ENCODE results near the gene INAFM2.

INAFM2 gene

DNA sequence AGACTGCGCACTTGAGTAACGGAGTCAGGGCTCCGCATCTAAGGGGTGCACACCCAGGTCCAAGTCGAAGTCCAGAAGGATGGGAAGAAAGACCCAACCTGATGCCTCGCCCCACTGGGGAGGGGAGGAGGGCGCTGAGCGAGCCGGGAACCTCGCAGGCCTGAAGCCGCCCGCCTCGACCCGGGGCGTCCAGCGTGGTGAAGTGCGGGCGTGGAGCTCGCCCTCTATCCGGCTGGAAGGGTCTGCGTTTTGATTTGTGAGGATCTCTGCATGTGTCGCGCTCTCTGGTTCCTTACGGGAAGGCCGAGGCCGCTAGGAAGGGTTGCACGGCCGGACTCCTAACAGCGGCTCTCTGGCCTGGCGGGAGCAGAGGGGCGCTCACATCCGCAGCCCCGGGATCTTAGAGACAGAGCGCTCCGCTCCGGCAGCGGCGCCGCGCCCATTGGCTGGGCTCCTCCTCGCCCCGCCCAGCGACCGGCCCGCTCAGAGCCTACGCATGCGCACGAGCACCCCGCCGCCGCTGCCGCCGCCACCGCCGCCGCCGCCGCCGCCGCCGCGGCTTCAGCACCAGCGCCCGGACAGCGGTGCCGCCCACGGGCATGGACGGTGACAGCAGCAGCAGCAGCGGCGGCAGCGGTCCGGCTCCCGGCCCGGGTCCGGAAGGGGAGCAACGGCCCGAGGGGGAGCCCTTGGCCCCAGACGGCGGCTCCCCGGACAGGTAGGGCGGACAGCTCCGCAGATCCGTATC, 34.4 kb downstream of the INAFM2 start, which contains the start of gene DISP2:
TSS of gene DISP2 (plus strand) at position 497 of the 748 bp plus-strand sequence. CDS start at position 600, 103 bp downstream.
- in situ Hi-C loops (cut with MboI; ENCODE audit: low sequenced_read_pairs), result no loop called here

DNA sequence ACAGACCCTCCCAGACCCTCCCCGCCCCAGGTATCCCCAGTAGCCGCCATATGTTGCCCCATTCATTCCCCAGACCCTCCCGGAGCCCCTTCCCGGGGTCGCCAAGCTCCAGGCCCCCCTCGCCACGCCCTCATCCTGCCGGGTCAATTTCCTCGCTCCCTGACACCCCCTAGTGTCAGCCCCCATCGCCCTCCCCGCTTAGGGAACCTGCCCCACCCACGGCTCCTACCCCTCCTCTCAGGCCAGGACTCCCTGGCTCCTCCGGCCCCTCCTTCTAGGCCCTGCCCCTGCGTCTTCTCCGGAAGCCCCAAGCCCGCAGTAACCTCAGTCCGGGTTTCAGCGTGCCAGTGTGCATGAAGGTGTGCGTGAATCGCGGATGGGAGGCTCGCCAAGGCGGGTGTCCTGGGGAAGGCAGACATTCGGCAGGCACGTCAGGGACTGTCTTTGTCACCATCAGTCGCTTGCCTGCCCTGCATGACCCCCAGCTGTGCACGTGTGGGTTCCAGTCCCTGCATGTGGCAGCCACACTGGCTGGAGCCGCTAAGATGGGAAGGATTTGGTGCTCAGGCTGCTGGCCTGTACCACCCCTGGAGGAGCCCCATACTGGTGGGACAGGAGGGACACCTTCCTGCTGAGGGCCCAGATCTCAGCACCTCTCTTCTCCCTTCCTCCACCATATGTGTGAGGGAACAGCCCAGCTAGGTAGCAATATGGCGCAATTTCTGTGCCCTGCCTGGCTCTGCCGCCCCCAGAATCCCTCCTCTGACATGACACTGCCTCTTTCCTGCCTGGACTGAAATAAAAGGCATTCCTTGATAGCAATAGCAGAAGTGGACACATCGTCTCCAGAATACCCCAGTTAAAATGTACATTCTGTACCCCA, 35.2 kb downstream of the INAFM2 start:
- in situ Hi-C loops (cut with MboI; ENCODE audit: low sequenced_read_pairs), result no loop called here

DNA sequence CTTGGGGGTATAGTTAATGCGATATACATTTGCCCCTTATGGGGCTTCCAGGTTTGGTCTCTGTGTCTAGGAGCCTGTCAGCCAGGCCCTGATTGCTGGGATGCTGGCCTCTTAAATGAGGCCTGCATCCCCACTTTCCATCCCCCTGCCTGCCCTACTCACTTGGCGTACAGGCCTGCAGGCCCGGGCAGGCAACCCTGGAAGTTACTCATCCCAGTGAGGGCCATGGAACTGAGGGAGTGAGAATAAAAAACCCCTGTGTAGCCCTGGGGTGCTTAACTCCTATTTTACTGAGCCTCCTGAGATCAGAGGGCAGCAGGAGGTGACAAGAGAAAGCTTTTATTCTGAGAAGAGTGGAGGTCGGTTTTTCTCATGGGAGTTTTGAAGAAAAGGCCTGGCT, 36.5 kb downstream of the INAFM2 start:
- in situ Hi-C loops (cut with MboI; ENCODE audit: low sequenced_read_pairs), result no loop called here

DNA sequence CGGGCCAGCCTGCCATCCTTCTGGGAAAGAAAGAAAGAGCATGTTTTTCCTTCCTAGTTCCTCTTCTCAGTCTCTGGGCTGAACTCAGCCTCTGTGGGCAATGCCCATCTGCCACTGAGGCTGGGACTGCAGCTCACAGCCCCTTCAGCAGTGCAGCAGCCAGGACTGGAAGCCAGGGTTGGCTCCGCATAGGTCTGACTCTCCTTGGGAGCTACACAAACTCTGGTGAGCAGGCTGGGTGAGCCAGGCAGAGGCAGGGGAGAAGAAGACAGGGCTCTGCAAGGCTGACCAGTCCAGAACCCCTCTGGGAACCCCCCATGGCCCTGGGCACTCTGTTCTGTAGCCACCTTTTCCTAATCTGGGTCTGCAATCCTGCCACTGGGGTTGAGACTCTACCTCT, 38.1 kb downstream of the INAFM2 start:
- in situ Hi-C loops (cut with MboI; ENCODE audit: low sequenced_read_pairs), result no loop called here

DNA sequence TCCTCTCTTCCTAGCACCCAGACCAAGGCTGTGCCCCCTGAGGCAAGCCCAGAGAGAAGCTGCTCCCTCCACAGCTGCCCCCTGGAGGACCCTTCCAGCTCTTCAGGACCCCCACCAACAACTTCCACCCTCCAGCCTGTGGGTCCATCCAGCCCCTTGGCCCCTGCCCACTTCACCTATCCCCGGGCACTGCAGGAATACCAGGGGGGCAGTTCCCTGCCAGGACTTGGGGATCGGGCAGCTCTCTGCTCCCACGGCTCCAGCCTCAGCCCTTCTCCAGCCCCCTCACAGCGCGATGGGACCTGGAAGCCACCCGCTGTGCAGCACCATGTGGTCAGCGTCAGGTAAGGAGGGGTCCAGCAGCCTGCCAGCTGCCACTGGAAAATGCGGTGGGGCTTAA, 40.1 kb downstream of the INAFM2 start:
- in situ Hi-C loops (cut with MboI; ENCODE audit: low sequenced_read_pairs), result no loop called here

DNA sequence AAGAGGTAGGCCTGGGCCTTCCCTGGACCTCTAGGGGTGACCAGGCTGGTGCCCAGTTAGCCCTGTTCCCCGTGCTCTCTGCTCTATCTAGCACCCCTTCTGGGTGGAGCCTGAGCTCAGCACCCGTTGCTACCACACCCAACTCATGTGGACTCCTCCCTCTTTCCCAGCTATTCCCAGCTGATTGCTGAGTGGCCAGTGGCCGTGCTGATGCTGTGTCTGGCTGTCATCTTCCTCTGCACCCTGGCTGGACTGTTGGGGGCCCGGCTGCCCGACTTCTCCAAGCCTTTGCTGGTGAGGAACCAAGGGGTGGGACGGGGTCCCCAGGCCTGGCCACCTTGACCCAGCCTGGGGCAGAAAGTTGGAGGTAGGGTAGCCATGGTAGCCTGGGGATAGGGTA, 40.8 kb downstream of the INAFM2 start:
- in situ Hi-C loops (cut with MboI; ENCODE audit: low sequenced_read_pairs), result no loop called here

DNA sequence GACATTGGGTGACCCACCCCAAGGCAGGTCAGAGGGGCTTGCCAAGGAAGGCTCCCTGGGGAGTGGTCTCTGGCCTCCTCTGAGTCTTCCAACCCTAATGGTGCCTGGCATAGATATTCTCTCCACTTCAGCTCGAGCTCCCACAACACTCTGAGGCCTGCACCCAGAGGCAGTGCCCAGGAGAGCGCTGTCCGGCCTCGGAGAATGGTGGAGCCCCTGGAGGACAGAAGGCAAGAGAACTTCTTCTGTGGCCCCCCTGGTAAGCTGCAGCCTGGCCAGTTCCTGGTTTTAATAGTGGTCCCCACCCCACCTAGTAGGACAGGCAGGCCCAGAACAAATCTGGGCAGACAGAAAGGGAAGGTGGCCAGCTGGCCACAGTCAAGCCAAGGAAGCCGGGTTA, 41.5 kb downstream of the INAFM2 start:
- in situ Hi-C loops (cut with MboI; ENCODE audit: low sequenced_read_pairs), result no loop called here

DNA sequence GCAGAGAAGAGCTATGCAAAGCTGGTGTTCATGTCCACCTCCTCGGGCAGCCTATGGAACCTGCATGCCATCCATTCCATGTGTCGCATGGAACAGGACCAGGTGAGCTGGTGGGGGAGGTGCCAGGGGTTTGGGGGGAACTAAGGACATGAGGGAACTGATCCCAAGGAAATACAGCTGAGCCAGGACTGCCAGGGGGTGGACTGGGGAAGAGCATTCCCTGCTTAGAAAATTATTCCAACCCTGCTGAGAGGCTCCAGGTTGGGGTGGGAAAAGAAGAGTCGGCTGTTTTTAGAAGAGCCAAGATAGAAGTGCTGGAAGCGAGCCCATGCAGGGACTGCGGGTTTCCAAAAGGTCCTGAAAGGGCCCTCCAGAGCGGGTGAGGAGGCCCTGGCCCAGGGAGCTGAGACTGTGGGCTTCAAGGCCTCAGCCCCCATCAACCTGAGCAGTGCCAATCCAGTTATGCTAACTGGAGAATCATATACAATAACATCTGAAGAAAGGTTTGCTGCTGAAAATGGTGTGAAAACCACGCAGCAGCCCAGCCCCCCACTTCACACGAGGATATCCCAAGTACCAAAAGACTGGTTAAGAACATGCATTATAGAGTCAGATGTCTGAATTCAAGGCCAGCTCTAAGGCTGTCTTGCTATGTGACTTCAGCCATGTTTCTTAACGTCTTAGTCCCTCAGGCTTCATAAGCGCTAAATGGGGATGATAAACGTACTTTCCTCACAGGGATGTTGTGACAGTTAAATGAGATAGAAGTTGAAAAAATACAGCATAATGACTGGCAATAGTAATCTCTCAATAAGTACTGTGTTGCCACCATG, 42.3 kb downstream of the INAFM2 start:
- in situ Hi-C loops (cut with MboI; ENCODE audit: low sequenced_read_pairs), result no loop called here

DNA sequence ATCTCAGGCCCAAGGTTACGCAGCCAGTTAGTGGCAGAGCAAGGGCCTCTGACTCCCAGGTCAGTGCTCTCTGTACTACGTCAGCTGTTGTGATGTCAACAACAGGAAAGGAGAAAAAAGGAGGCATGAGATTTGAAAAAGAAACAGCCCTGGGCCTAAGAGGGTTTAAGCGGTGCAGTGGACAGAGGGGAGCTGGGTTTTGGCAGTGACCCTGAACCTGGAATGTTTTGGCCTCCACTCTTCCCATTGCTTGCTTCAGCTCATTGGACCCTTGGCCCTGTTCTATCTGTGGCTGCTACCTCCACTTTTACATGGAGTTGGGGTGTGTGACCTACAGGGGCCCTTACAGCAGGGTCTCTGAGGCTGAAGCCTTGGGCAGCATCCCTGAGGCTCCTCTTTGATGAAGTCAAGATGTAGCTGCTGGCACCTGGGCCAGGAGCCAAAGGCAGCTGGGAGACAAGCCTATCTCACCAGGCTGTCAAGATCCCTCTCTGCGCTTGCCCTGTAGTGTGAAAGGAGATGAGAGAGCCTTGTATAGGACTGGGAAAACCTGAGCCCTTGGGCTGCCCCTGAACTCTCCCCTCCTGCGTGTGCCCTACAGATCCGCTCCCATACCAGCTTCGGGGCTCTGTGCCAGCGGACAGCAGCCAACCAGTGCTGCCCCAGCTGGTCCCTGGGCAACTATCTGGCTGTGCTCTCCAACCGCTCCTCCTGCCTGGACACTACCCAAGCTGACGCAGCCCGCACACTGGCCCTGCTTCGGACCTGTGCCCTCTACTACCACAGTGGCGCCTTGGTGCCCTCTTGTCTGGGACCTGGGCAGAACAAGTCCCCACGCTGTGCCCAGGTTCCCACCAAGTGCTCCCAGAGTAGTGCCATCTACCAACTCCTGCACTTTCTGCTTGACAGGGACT, 43.2 kb downstream of the INAFM2 start:
- in situ Hi-C loops (cut with MboI; ENCODE audit: low sequenced_read_pairs), result no loop called here

DNA sequence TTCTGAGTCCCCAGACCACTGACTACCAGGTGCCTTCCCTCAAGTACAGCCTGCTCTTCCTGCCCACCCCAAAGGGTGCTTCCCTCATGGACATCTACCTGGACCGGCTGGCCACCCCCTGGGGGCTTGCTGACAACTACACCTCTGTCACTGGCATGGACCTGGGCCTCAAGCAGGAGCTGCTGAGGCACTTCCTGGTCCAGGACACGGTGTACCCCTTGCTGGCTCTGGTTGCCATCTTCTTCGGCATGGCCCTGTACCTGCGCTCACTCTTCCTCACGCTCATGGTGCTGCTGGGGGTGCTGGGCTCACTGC, 43.8 kb downstream of the INAFM2 start:
- in situ Hi-C loops (cut with MboI; ENCODE audit: low sequenced_read_pairs), result no loop called here

DNA sequence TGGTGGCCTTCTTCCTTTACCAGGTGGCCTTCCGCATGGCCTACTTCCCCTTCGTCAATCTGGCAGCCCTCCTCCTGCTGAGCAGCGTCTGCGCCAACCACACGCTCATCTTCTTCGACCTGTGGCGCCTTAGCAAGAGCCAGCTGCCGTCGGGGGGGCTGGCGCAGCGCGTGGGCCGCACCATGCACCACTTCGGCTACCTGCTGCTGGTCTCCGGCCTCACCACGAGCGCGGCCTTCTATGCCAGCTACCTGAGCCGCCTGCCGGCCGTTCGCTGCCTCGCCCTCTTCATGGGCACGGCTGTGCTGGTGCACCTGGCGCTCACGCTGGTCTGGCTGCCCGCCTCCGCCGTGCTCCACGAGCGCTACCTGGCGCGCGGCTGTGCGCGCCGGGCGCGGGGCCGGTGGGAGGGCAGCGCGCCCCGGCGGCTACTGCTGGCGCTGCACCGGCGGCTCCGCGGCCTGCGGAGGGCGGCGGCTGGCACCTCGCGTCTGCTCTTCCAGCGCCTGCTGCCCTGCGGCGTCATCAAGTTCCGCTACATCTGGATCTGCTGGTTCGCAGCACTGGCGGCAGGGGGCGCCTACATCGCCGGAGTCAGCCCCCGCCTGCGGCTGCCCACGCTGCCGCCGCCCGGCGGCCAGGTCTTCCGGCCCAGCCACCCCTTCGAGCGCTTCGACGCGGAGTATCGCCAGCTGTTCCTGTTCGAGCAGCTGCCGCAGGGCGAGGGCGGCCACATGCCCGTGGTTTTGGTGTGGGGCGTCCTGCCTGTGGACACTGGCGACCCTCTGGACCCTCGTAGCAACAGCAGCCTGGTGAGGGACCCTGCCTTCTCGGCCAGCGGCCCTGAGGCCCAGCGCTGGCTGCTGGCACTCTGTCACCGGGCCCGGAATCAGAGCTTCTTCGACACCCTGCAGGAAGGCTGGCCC, 44.5 kb downstream of the INAFM2 start:
- in situ Hi-C loops (cut with MboI; ENCODE audit: low sequenced_read_pairs), result no loop called here

DNA sequence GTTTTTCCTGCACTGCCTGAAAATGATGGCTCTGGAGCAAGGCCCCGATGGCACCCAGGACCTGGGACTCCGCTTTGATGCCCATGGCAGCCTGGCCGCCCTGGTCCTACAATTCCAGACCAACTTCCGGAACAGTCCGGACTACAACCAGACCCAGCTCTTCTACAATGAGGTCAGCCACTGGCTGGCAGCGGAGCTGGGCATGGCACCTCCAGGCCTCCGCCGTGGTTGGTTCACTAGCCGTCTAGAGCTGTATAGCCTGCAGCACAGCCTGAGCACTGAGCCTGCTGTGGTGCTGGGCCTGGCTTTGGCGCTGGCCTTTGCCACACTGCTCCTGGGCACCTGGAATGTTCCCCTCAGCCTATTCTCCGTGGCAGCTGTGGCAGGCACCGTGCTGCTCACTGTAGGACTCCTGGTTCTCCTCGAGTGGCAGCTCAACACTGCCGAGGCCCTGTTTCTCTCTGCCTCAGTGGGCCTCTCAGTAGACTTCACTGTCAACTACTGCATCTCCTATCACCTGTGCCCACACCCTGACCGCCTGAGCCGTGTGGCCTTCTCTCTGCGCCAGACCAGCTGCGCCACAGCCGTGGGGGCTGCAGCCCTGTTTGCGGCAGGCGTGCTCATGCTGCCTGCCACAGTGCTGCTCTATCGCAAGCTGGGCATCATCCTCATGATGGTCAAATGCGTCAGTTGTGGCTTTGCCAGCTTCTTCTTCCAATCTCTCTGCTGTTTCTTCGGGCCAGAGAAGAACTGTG, 45.4 kb downstream of the INAFM2 start:
- in situ Hi-C loops (cut with MboI; ENCODE audit: low sequenced_read_pairs), result no loop called here

DNA sequence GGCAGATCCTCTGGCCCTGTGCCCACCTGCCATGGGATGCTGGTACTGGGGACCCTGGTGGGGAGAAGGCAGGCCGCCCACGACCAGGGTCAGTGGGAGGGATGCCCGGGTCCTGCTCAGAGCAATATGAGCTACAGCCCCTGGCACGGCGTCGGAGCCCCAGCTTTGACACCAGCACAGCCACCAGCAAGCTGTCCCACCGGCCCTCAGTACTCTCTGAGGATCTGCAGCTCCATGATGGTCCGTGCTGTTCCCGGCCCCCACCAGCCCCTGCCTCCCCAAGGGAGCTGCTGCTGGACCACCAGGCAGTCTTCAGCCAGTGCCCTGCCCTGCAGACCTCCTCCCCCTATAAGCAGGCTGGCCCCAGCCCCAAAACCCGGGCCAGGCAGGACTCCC, 46.0 kb downstream of the INAFM2 start:
- in situ Hi-C loops (cut with MboI; ENCODE audit: low sequenced_read_pairs), result no loop called here

DNA sequence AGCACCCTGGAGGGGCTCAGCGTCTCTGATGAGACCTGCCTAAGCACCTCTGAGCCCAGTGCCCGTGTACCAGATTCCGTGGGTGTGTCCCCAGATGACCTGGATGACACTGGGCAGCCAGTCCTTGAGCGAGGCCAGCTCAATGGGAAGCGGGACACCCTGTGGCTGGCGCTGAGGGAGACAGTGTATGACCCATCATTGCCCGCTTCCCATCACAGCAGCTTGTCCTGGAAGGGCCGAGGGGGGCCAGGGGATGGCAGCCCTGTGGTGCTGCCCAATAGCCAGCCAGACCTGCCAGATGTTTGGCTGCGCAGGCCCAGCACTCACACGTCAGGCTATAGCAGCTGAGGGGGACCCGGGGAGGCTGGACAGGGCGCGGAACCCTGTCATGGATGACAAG, 46.5 kb downstream of the INAFM2 start:
- in situ Hi-C loops (cut with MboI; ENCODE audit: low sequenced_read_pairs), result no loop called here

DNA sequence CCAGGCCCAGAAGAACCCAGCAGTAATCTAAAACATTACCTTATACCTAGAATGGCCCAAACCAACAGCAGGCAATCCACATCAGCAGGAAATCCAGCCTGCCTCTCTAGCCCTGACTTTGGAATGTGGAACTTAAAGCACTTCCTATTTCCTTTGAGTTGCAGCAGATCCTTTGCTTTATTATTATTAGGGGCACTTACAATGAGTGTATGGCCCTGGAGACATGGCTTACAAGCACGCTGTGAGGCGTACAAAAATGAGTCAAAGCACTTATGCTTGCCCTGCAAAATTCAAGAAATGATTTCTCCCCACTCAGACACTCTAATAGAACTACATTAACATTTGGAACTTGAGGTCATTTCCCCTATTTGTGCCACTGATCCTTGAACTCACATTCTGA, 49.5 kb downstream of the INAFM2 start:
- in situ Hi-C loops (cut with MboI; ENCODE audit: low sequenced_read_pairs), result no loop called here

Data from HL-60/S4 (cell line).